K562 (cell line): Measurements from ENCODE around the gene CFAP300. TPM values are rescaled to one million over a fixed set of nuclear protein-coding genes. Genes with fewer than 3 reads are reported as not detected.

ENCODE experiments used
- ATAC-seq: fragments of 200-7000 bp; cut with Tn5 transposase; 3 replicates; pipeline ENCODE4 v1.9.1; 2020; ENCODE audit warnings: moderate library complexity
- BruUV-seq: library from RNA; stranded (reverse); fragments of 400-500 nt; replicated peaks from 2 replicates; lab custom pipeline; 2021; lab: Mats Ljungman, UMichigan
- CTCF ChIA-PET: fragments of 300-600 bp; formaldehyde crosslinking; extraction: SDS; loops from one replicate; lab custom pipeline; 2021; ENCODE audit warnings: low intra/inter-chr PET ratio; lab: Yijun Ruan, JAX
- POLR2A ChIA-PET: fragments of 300-600, 350-650 bp; sonication (Branson Sonifier 250); formaldehyde crosslinking; extraction: SDS; loops from one replicate; lab custom pipeline; 2021; ENCODE audit warnings: antibody characterized with exemption, inconsistent platforms; lab: Yijun Ruan, JAX
- DNase-seq, 4 experiments: peaks; one replicate each; pipeline versions ENCODE4 v3.0.0 to v3.0.0-alpha.2; 2011 to 2018; ENCODE audit warnings: low spot score in 3 of 4, mixed read lengths in 3 of 4; ENCODE audit errors: extremely low read depth in 1 of 4
- FAIRE-seq: peaks from 2 replicates; lab custom pipeline; 2011; peaks lifted over from hg19 to GRCh38; lab: Jason Lieb, UNC
- H2AFZ ChIP-seq: 2 replicates; pipeline ENCODE4 v1.6.0; 2011; ENCODE audit warnings: low read depth, low read length, control low read depth, inconsistent platforms
- H3K27ac ChIP-seq: fragments of 200-600 bp; 3 replicates; pipeline ENCODE4 v1.8.0; 2011; ENCODE audit warnings: low read depth, mild to moderate bottlenecking, control low read depth, inconsistent platforms, low read length, moderate library complexity, mixed read lengths; ENCODE audit errors: extremely low read depth
- H3K27me3 ChIP-seq, 2 experiments: fragments of 300-600 bp in 1 of 2; 2 replicates in 1 of 2; 3 replicates in 1 of 2; pipeline versions ENCODE4 v1.6.0 to v1.8.0; 2011; ENCODE audit warnings: inconsistent platforms in 2 of 2, low read length in 2 of 2, mild to moderate bottlenecking in 1 of 2, mixed read lengths in 1 of 2, moderate library complexity in 1 of 2; ENCODE audit not compliant: control insufficient read depth in 2 of 2, insufficient read depth in 2 of 2
- H3K36me3 ChIP-seq: fragments of 300-600 bp; 3 replicates; pipeline ENCODE4 v1.8.0; 2011; ENCODE audit warnings: mild to moderate bottlenecking, low read length, inconsistent platforms; ENCODE audit not compliant: control insufficient read depth, insufficient read depth
- H3K4me1 ChIP-seq, 2 experiments: fragments of 200-600 bp in 1 of 2; replicated peaks in 1 of 2; 2 replicates in 1 of 2; 3 replicates in 1 of 2; pipeline versions ENCODE4 v1.5.1 to v1.8.0; 2011; ENCODE audit warnings: inconsistent platforms in 2 of 2, low read length in 2 of 2, mild to moderate bottlenecking in 1 of 2, mixed read lengths in 1 of 2, moderate library complexity in 1 of 2; ENCODE audit not compliant: control insufficient read depth in 2 of 2, insufficient read depth in 2 of 2
- H3K4me2 ChIP-seq: 2 replicates; pipeline ENCODE4 v1.6.1; 2011; ENCODE audit warnings: low read length, control low read depth, inconsistent platforms, mixed read lengths; ENCODE audit not compliant: insufficient read depth
- H3K4me3 ChIP-seq: fragments of 200-600 bp; sonication (generic), shearing (Covaris generic); 2 replicates; pipeline ENCODE4 v1.5.1; 2016; ENCODE audit warnings: control low read depth, inconsistent platforms
- H3K79me2 ChIP-seq: fragments of 200-600 bp; 3 replicates; pipeline ENCODE4 v1.8.0; 2011; ENCODE audit warnings: low read length, inconsistent platforms; ENCODE audit not compliant: control insufficient read depth, insufficient read depth
- H3K9ac ChIP-seq, 2 experiments: 2 replicates each; pipeline versions ENCODE4 v1.6.0 to v1.6.1; 2011; ENCODE audit warnings: low read depth in 2 of 2, low read length in 2 of 2, control low read depth in 1 of 2, inconsistent platforms in 1 of 2, mild to moderate bottlenecking in 1 of 2, mixed read lengths in 1 of 2; ENCODE audit not compliant: insufficient read depth in 1 of 2
- H3K9me1 ChIP-seq: one replicate; pipeline ENCODE4 v1.6.0; 2011; ENCODE audit warnings: inconsistent platforms, mild to moderate bottlenecking, low read length, moderate library complexity; ENCODE audit not compliant: control insufficient read depth, insufficient read depth
- H3K9me3 ChIP-seq: replicated peaks from 2 replicates; pipeline ENCODE4 v1.5.1; 2011; ENCODE audit warnings: low read depth, low read length, inconsistent platforms; ENCODE audit not compliant: control insufficient read depth, insufficient read depth
- H4K20me1 ChIP-seq: replicated peaks from 2 replicates; pipeline ENCODE4 v1.6.1; 2011; ENCODE audit warnings: low read length, inconsistent platforms, mixed read lengths; ENCODE audit not compliant: control insufficient read depth, insufficient read depth
- CTBP1 ChIP-seq: fragments of 450-650 bp; IDR thresholded peaks from 2 replicates; pipeline ENCODE4 v1.6.1; 2016; ENCODE audit warnings: borderline replicate concordance
- GTF2F1 ChIP-seq: IDR thresholded peaks from 2 replicates; pipeline ENCODE4 v1.6.1; 2011; ENCODE audit warnings: low read depth, low read length, improper control_type of control experiment
- KLF6 ChIP-seq: fragments of 250-450 bp; sonication (Bioruptor Pico); IDR thresholded peaks from 2 replicates; pipeline ENCODE4 v1.4.0; 2020; ENCODE audit warnings: mild to moderate bottlenecking, moderate library complexity, borderline replicate concordance
- MEF2A ChIP-seq: IDR thresholded peaks from 2 replicates; pipeline ENCODE4 v1.6.1; 2011; ENCODE audit warnings: low read depth, mild to moderate bottlenecking, low read length, moderate library complexity; ENCODE audit not compliant: control insufficient read depth
- ZC3H4 ChIP-seq: sonication (generic); formaldehyde crosslinking; IDR thresholded peaks from 2 replicates; pipeline ENCODE4 v1.9.0; 2021; ENCODE audit warnings: missing genetic modification reagents, borderline replicate concordance
- ZNF12 ChIP-seq: sonication (generic); formaldehyde crosslinking; IDR thresholded peaks from 2 replicates; pipeline ENCODE4 v1.4.0; 2020; ENCODE audit warnings: mild to moderate bottlenecking, missing genetic modification reagents
- WGBS: fragments of 100-300 bp; shearing (Covaris generic); methylation state at CpG from one replicate; pipeline ENCODE4 v1.1.6; 2016; ENCODE audit warnings: low coverage, mixed read lengths; ENCODE audit not compliant: insufficient coverage; ENCODE audit errors: missing lambda C conversion rate; 5-methylcytosine and 5-hydroxymethylcytosine counted together
- in situ Hi-C: fragments of 300-500 bp; cut with MboI; formaldehyde crosslinking; loops from 4 replicates; pipeline ENCODE4 v1.15.0; 2018; ENCODE audit warnings: inconsistent platforms, mixed read lengths
- intact Hi-C: fragments of 100-400 bp; cut with micrococcal nuclease; formaldehyde crosslinking; loops from 2 replicates; pipeline ENCODE4 v1.14.2; 2022
- polyA plus RNA-seq, 8 experiments: library from polyadenylated mRNA; depleted of rRNA in 4 of 8; stranded (reverse) in 5 of 8; unstranded in 3 of 8; fragments of >200 nt; fragmentation: Nextera tagmentation in 2 of 8; fragmentation: Illumina TruSeq in 1 of 8; extraction: Ambion mirVana in 2 of 8; extraction: Trizol in 1 of 8; gene quantifications; 2 replicates each; pipeline versions ENCODE4 v1.2.1 to v1.2.3, GENCODE V29; 2011 to 2014; ENCODE audit warnings: inconsistent platforms in 1 of 8, missing spikeins in 1 of 8
- total RNA-seq, 7 experiments: library from RNA; depleted of rRNA in 6 of 7; stranded (reverse); fragments of >200 nt in 6 of 7; fragmentation: Illumina TruSeq in 2 of 7; extraction: Trizol in 2 of 7; gene quantifications; 2 replicates each; pipeline versions ENCODE4 v1.2.1 to v1.2.3, GENCODE V29; 2011 to 2021; ENCODE audit warnings: low replicate concordance in 1 of 7
- TF ChIP-seq, protein P1 (sequence below), 2 experiments: fragments of 450-650 bp; formaldehyde crosslinking in 1 of 2; IDR thresholded peaks; 2 replicates each; pipeline versions ENCODE4 v1.4.0 to v1.6.1; 2014 to 2020; ENCODE audit warnings: mild to moderate bottlenecking in 2 of 2, borderline replicate concordance in 1 of 2, low read depth in 1 of 2
- TF ChIP-seq, protein P2 (sequence below), 2 experiments: fragments of 150-350 bp in 1 of 2; IDR thresholded peaks; 2 replicates each; pipeline ENCODE4 v1.6.1; 2012 to 2016; ENCODE audit warnings: low read depth in 2 of 2, low read length in 2 of 2, mild to moderate bottlenecking in 1 of 2, moderate library complexity in 1 of 2
- TF ChIP-seq, protein P3 (sequence below): fragments of 450-650 bp; formaldehyde crosslinking; IDR thresholded peaks from 2 replicates; pipeline ENCODE4 v1.4.0; 2022; ENCODE audit warnings: mild to moderate bottlenecking, moderate library complexity

The CFAP300 gene
- total and polyA plus RNA-seq, 9 of the 15 experiments (the other 6 are each of a cell fraction or from before 2014, with no cell fraction given): not detected

DNA sequence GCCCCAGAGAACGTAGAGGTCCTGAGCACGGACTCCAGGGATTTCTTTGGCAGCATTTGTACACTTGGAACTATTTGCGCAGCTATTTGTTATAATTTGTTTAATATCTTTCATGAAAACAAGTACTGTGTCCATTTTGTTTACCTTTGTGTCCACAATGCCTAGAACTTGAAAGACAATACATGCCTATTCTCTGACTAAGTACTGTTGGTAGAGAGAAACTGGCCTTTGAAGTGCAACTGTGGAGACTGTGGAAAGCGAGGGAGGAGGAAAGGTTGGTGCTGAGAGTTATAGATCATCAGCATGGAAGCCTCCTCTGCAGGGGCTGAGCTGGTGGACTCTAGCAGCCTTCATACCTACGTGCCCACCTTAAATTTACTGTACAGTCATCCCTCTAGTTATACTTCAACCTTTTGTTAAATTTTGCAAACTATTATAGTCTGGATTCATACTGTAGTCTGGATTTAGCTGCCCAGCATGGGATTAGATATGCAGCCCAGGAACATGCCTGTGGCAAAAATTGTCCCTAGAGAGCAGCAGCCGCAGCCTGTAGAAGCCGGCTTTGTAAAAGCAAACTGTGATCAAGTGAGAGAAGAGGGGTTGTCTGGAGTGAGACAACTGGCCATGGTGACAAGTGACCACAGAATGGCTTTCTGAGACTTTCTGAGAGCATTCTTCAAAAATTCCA, 38.8 kb downstream of the CFAP300 start:
- intact Hi-C loops (no loop called here), in situ Hi-C loops (no loop called here)
- Histone ChIP-seq H4K20me1 (no peaks in the 10 kb centered on the region), H3K9ac (no peak overlapping the region), H3K4me3 (no peak overlapping the region), H2AFZ (no peak overlapping the region), H3K36me3 (no peaks in the 10 kb centered on the region), H3K4me2 (no peak overlapping the region), H3K9me1 (no peaks in the 10 kb centered on the region), H3K79me2 (no peaks in the 10 kb centered on the region), H3K27me3 (no peaks in the 10 kb centered on the region), H3K4me1 (no peaks in the 10 kb centered on the region), H3K27ac (no peak overlapping the region), H3K9me3 (no peaks in the 10 kb centered on the region)
- 3% methylated on average over 7 of the region's 7 CpGs for WGBS
- ChIA-PET CTCF (no interaction called here), POLR2A (no interaction called here)
- FAIRE-seq: no peak
- DNase-seq: no peak
- no TSS peak for BruUV-seq
- ATAC-seq: no peak
- TF ChIP-seq KLF6 (CRISPR knock-in tag) (no peak), GTF2F1 (no peak), ZNF12 (CRISPR knock-in tag) (no peak), ZC3H4 (CRISPR knock-in tag) (no peak), MEF2A (no peak), CTBP1 (no peak)
- TF ChIP-seq, protein P1, sequence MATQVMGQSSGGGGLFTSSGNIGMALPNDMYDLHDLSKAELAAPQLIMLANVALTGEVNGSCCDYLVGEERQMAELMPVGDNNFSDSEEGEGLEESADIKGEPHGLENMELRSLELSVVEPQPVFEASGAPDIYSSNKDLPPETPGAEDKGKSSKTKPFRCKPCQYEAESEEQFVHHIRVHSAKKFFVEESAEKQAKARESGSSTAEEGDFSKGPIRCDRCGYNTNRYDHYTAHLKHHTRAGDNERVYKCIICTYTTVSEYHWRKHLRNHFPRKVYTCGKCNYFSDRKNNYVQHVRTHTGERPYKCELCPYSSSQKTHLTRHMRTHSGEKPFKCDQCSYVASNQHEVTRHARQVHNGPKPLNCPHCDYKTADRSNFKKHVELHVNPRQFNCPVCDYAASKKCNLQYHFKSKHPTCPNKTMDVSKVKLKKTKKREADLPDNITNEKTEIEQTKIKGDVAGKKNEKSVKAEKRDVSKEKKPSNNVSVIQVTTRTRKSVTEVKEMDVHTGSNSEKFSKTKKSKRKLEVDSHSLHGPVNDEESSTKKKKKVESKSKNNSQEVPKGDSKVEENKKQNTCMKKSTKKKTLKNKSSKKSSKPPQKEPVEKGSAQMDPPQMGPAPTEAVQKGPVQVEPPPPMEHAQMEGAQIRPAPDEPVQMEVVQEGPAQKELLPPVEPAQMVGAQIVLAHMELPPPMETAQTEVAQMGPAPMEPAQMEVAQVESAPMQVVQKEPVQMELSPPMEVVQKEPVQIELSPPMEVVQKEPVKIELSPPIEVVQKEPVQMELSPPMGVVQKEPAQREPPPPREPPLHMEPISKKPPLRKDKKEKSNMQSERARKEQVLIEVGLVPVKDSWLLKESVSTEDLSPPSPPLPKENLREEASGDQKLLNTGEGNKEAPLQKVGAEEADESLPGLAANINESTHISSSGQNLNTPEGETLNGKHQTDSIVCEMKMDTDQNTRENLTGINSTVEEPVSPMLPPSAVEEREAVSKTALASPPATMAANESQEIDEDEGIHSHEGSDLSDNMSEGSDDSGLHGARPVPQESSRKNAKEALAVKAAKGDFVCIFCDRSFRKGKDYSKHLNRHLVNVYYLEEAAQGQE (IDR thresholded peaks at IDR 0.05; ENCODE audit: borderline replicate concordance): no peak
- TF ChIP-seq, protein P1 (CRISPR knock-in tag; IDR thresholded peaks at IDR 0.05; ENCODE audit: low read depth): no peak
- TF ChIP-seq, protein P2, sequence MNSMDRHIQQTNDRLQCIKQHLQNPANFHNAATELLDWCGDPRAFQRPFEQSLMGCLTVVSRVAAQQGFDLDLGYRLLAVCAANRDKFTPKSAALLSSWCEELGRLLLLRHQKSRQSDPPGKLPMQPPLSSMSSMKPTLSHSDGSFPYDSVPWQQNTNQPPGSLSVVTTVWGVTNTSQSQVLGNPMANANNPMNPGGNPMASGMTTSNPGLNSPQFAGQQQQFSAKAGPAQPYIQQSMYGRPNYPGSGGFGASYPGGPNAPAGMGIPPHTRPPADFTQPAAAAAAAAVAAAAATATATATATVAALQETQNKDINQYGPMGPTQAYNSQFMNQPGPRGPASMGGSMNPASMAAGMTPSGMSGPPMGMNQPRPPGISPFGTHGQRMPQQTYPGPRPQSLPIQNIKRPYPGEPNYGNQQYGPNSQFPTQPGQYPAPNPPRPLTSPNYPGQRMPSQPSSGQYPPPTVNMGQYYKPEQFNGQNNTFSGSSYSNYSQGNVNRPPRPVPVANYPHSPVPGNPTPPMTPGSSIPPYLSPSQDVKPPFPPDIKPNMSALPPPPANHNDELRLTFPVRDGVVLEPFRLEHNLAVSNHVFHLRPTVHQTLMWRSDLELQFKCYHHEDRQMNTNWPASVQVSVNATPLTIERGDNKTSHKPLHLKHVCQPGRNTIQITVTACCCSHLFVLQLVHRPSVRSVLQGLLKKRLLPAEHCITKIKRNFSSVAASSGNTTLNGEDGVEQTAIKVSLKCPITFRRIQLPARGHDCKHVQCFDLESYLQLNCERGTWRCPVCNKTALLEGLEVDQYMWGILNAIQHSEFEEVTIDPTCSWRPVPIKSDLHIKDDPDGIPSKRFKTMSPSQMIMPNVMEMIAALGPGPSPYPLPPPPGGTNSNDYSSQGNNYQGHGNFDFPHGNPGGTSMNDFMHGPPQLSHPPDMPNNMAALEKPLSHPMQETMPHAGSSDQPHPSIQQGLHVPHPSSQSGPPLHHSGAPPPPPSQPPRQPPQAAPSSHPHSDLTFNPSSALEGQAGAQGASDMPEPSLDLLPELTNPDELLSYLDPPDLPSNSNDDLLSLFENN (IDR thresholded peaks at IDR 0.05; ENCODE audit: low read depth in 2 of 2, low read length in 2 of 2): no peak
- TF ChIP-seq, protein P3, sequence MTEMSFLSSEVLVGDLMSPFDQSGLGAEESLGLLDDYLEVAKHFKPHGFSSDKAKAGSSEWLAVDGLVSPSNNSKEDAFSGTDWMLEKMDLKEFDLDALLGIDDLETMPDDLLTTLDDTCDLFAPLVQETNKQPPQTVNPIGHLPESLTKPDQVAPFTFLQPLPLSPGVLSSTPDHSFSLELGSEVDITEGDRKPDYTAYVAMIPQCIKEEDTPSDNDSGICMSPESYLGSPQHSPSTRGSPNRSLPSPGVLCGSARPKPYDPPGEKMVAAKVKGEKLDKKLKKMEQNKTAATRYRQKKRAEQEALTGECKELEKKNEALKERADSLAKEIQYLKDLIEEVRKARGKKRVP (CRISPR knock-in tag): no peak
